HG02610 (cell line): ENCODE results near the gene GBX2.

Experiments
- ATAC-seq: cut with Tn5 transposase; IDR thresholded peaks from one replicate; pipeline ENCODE4 v1.9.1; 2021; ENCODE audit warnings: mild to moderate bottlenecking, moderate library complexity; ENCODE audit not compliant: unreplicated experiment

Gene GBX2

GRCh38 chr2:236120829-236121228, 47.4 kb downstream of the GBX2 start:
- no peak for ATAC-seq

- no peak for ATAC-seq
Observed at GRCh38 chr2:236120141-236120601, 48.0 kb downstream of the GBX2 start.

- ATAC-seq: no peak
Observed at GRCh38 chr2:236119476-236119875, 48.7 kb downstream of the GBX2 start.

- no peak for ATAC-seq
Observed at GRCh38 chr2:236119003-236119402, 49.2 kb downstream of the GBX2 start.

GRCh38 chr2:236117861-236118269, 50.3 kb downstream of the GBX2 start:
- no peak for ATAC-seq

GRCh38 chr2:236117401-236117800, 50.8 kb downstream of the GBX2 start:
- no peak for ATAC-seq
